Astrocyte of the cerebellum (primary cell): Measurements from ENCODE around the gene ZFP36L2.

Source experiments
- DNase-seq: peaks from one replicate; pipeline ENCODE4 v3.0.0-alpha.2; 2011; ENCODE audit warnings: low read depth
- H3K4me3 ChIP-seq: 2 replicates; pipeline ENCODE4 v1.5.1; 2011; ENCODE audit warnings: mild to moderate bottlenecking, low read depth, low read length, moderate library complexity
- in situ Hi-C: cut with HindIII; loops from 2 replicates; pipeline ENCODE4 v1.10.0; 2017; ENCODE audit warnings: low sequenced_read_pairs
- TF ChIP-seq, protein P1 (sequence below): IDR thresholded peaks from 2 replicates; pipeline ENCODE4 v1.5.1; 2012; ENCODE audit warnings: low read length, low read depth, moderate library complexity, mild to moderate bottlenecking; ENCODE audit errors: missing control alignments

ZFP36L2 gene

DNA sequence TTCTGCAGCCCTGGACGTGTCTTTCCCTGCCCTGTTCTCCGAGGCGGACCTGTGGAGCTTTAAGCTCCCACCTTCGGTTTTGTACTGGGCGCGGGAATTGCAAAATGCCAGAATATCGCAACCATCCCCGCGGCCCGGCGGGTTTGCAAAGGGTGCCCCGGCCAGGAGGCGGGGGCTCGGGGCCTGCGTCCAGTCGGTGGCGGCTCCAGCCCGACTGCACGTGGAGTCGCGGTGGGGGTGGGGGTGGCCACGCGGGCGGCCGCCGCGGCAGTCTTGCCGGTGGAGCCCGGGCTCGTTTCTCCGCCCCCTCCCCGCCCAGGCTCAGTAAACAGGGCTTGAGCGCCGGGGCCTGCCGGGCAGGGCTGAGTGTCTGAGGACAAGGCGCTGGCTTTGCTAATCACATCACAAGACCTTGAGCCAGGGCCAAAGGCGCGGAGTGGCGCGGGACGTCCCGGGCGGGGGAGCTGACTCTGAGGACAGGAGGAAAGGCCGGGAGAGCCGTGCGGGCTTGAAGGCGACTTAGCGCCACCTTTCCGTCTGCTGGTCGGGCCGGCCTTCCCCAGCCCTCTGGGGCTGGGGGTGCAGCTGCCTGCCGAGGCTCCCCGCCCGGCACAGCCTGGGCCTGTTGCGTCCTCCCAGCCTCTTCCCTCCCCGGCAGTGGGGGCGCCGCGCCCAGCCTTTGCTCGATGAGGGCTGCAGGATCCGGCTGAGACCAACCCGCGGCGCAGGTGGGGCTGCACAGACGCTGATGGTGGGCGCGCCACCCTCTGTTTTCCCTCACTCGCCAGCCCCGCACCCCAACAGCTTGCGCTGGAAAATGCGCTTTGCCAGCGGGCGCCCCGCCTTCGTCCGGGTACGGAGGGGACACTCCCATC lies 786 bp upstream of the ZFP36L2 start:
- no peak for DNase-seq
- peak overlapping the region; percentile 92 for H3K4me3 ChIP-seq
- in situ Hi-C loops, result loop anchor here (10.0 kb wide), 1 partner anchor 318 kb away; no protein-coding TSS in a partner anchor
- TF ChIP-seq, protein P1, sequence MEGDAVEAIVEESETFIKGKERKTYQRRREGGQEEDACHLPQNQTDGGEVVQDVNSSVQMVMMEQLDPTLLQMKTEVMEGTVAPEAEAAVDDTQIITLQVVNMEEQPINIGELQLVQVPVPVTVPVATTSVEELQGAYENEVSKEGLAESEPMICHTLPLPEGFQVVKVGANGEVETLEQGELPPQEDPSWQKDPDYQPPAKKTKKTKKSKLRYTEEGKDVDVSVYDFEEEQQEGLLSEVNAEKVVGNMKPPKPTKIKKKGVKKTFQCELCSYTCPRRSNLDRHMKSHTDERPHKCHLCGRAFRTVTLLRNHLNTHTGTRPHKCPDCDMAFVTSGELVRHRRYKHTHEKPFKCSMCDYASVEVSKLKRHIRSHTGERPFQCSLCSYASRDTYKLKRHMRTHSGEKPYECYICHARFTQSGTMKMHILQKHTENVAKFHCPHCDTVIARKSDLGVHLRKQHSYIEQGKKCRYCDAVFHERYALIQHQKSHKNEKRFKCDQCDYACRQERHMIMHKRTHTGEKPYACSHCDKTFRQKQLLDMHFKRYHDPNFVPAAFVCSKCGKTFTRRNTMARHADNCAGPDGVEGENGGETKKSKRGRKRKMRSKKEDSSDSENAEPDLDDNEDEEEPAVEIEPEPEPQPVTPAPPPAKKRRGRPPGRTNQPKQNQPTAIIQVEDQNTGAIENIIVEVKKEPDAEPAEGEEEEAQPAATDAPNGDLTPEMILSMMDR, result peak; percentile 14

GRCh38 chr2:43225788-43226557 lies 433 bp downstream of the ZFP36L2 start:
- in situ Hi-C loops, result loop anchor here (10.0 kb wide), 1 partner anchor 319 kb away; no protein-coding TSS in a partner anchor

DNA sequence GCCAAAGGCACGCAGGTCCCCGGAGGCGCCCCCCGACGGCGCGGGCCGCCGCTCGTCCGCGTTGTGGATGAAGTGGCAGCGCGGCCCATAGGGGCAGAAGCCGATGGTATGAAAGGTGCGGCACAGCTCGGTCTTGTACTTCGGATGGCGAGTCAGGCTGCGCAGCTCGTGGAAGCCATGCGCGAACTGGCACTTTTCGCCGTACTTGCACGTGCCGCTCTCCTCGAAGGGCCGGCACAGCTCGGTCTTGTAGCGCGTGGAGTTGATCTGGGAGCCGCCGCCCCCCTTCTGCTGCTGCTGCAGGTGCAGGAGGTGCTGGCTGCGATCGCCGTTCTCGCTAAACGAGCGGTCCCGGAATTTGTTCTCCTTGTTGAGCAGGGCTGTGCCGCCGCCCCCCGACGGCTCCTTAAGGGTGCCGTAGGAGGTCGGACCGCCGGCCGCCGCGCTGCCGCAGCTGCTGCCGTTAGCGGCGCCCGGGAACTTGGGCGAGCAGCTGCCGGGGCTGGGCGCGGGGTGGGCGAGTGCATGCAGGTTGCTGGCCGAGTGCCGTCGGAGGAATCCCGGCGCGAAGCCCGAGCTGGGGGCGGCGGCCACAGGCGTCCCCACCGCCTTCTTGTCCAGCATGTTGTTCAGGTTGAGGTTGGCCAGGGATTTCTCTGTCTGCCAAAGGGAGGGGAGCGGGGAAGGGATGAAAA lies 1.2 kb downstream of the ZFP36L2 start:
- no peak for DNase-seq
- TF ChIP-seq, protein P1, result no peak
- in situ Hi-C loops, result loop anchor here (10.0 kb wide), 1 partner anchor 320 kb away; no protein-coding TSS in a partner anchor
- H3K4me3 ChIP-seq, result peak overlapping the region; percentile 92

More at GRCh38 chr2:43225788-43226557, 433 bp downstream of the ZFP36L2 start:
- DNase-seq, result no peak
- TF ChIP-seq, protein P1, result no peak
- H3K4me3 ChIP-seq, result peak overlapping the region; percentile 92

GRCh38 chr2:43224571-43225092 lies 1.8 kb downstream of the ZFP36L2 start:
- H3K4me3 ChIP-seq, result peak overlapping the region; percentile 92
- TF ChIP-seq, protein P1, result no peak
- DNase-seq, result no peak
- in situ Hi-C loops, result loop anchor here (5.0 to 10.0 kb wide), 4 partner anchors 37 to 392 kb away; no protein-coding TSS in a partner anchor

DNA sequence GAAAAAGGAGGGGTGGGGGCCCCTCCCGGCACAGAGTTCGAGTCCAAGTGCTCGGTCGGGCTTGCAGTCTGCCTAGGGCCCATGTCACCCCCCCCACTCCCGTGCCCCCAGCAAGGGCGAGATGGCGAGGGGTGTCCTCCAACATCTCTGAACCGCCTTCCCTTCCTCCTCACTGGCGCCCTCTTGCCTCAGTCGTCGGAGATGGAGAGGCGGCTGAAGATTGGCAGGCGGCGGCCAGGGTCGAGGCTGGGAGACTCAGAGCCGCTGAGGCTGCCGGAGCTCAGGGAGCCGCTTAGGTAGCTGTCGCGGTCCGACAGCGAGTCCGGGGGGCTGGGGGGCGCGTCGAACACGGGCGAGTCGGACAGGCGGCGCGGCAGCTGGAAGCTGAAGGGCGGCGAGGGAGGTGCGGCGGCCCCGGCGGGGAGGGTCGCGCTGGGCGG lies 2.3 kb downstream of the ZFP36L2 start:
- TF ChIP-seq, protein P1, result peak; percentile 52
- no peak for DNase-seq
- peak overlapping the region; percentile 92 for H3K4me3 ChIP-seq
- in situ Hi-C loops, result loop anchor here (5.0 to 10.0 kb wide), 4 partner anchors 37 to 392 kb away; no protein-coding TSS in a partner anchor
